OCI-LY3 (cell line): ENCODE results near the gene GALNT3.

Experiments
- H2AFZ ChIP-seq: fragments of 200-600, 300-600 bp; shearing (Covaris generic); 2 replicates; pipeline ENCODE4 v1.6.0; 2014; ENCODE audit warnings: antibody characterized with exemption, low read depth, low read length
- H3K27ac ChIP-seq: fragments of 200-600, 300-600 bp; sonication (generic); 2 replicates; pipeline ENCODE4 v1.5.1; 2014; ENCODE audit warnings: mild to moderate bottlenecking, low read length, moderate library complexity, mixed read lengths
- H3K27me3 ChIP-seq: fragments of 200-600, 300-600 bp; sonication (generic); 2 replicates; pipeline ENCODE4 v1.6.1; 2014; ENCODE audit warnings: low read depth, low read length, mixed read lengths
- H3K36me3 ChIP-seq: fragments of 200-600, 300-600 bp; sonication (generic); replicated peaks from 2 replicates; pipeline ENCODE3; 2014; ENCODE audit warnings: low read depth, low read length, mixed read lengths
- H3K4me1 ChIP-seq: fragments of 300-600, 200-600 bp; sonication (generic); 2 replicates; pipeline ENCODE4 v1.6.1; 2014; ENCODE audit warnings: low read length, mixed read lengths
- H3K4me2 ChIP-seq: fragments of 200-600, 300-600 bp; sonication (generic); 2 replicates; pipeline ENCODE4 v1.6.1; 2014; ENCODE audit warnings: low read length, mixed read lengths
- H3K4me3 ChIP-seq: fragments of 300-600, 200-600 bp; sonication (generic); 2 replicates; pipeline ENCODE4 v1.5.1; 2014; ENCODE audit warnings: antibody characterized with exemption, mild to moderate bottlenecking, low read length, moderate library complexity
- H3K79me2 ChIP-seq: fragments of 300-600, 200-600 bp; shearing (Covaris generic); 2 replicates; pipeline ENCODE4 v1.6.1; 2014; ENCODE audit warnings: mild to moderate bottlenecking, low read length, mixed read lengths
- H3K9ac ChIP-seq: fragments of 300-600, 200-600 bp; shearing (Covaris generic); 2 replicates; pipeline ENCODE4 v1.6.0; 2014; ENCODE audit warnings: mild to moderate bottlenecking, low read length, moderate library complexity
- H3K9me3 ChIP-seq: fragments of 200-600, 300-600 bp; shearing (Covaris generic); 2 replicates; pipeline ENCODE4 v1.6.1; 2014; ENCODE audit warnings: low read length, mixed read lengths; ENCODE audit not compliant: insufficient read depth
- H4K20me1 ChIP-seq: fragments of 200-600, 300-600 bp; sonication (generic); 2 replicates; pipeline ENCODE4 v1.6.1; 2016; ENCODE audit warnings: low read length, mixed read lengths; ENCODE audit not compliant: insufficient read depth
- CTCF ChIP-seq: fragments of 200-600, 300-600 bp; sonication (generic); IDR thresholded peaks from 2 replicates; pipeline ENCODE4 v1.5.1; 2014; ENCODE audit warnings: antibody characterized with exemption, low read length, low read depth
- EZH2phosphoT487 ChIP-seq: fragments of 200-600 bp; shearing (Covaris generic); IDR thresholded peaks from 2 replicates; pipeline ENCODE4 v1.6.1; 2018; ENCODE audit warnings: antibody characterized with exemption, mixed run types, low read depth

The GALNT3 gene

GRCh38 chr2:165766326-165766927 is 27.6 kb downstream of the GALNT3 start:
- Histone ChIP-seq H4K20me1 (no peaks in the 10 kb centered on the region), H3K9ac (no peak overlapping the region), H3K27ac (no peak overlapping the region), H3K36me3 (no peaks in the 10 kb centered on the region), H3K79me2 (no peaks in the 10 kb centered on the region), H3K27me3 (no peaks in the 10 kb centered on the region), H3K4me3 (no peak overlapping the region), H2AFZ (no peak overlapping the region), H3K9me3 (no peaks in the 10 kb centered on the region), H3K4me1 (no peaks in the 10 kb centered on the region), H3K4me2 (no peak overlapping the region)
- no peak for TF ChIP-seq EZH2phosphoT487
- no peak for TF ChIP-seq CTCF

DNA sequence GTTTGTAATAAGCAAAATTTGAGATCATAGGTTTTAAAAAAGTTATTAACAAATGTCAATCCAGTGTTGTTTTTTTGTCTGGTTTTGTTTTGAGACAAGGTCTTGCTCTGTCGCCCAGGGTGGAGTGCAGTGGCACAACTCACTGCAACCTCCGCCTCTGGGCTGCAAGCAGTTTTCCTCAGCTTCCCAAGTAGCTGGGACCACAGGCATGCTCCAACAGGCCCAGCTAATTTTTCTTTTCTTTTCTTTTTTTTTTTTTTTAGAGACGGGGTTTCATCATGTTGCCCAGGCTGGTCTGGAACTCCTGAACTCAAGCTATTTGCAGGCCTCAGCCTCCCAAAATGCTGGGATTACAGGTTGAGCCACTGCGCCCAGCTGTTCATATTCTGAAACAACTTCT is 31.3 kb downstream of the GALNT3 start:
- Histone ChIP-seq H3K27ac (no peak overlapping the region), H3K9me3 (no peaks in the 10 kb centered on the region), H2AFZ (no peak overlapping the region), H3K4me1 (no peaks in the 10 kb centered on the region), H3K9ac (no peak overlapping the region), H4K20me1 (no peaks in the 10 kb centered on the region), H3K4me3 (no peak overlapping the region), H3K4me2 (no peak overlapping the region), H3K36me3 (no peaks in the 10 kb centered on the region), H3K27me3 (no peaks in the 10 kb centered on the region), H3K79me2 (no peaks in the 10 kb centered on the region)
- TF ChIP-seq CTCF (no peak), EZH2phosphoT487 (no peak)

DNA sequence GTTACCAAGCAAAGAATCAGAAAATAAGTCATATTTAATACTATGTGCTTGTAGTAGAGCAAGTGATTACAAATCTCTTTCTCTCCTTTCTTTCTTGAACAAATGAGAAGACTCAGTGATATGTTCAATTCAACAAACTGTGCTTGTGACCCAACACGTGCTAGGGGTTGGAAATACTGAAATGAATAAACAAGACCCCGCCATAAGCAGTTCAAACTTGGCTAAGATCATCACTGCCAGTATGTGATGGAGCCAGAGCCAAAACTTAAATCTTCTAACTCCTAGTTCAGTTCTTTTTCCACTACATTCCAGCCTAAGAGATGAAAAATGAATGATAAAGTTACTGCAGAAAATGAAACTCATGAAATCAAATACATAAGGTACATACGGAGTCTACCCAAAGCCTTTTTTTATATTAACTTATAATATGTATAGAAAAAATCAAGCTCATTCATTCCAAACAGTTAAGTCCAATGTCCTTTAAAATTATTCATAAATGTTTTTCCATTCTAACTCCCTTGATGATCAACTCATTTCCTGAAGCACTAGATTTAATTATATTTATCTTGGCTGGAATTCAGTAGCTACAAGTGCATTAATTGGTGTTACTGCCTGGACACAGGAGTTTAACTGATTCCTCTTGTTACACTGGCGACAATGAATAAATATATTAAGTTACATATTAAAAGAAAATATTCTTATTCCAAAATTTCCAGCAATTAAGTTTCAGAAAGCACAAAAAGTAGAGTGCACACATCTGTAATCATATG is 36.0 kb downstream of the GALNT3 start:
- TF ChIP-seq CTCF, result no peak
- no peak for TF ChIP-seq EZH2phosphoT487
- Histone ChIP-seq H4K20me1 (no peaks in the 10 kb centered on the region), H3K79me2 (no peaks in the 10 kb centered on the region), H3K9ac (no peak overlapping the region), H3K4me1 (no peaks in the 10 kb centered on the region), H3K27ac (no peak overlapping the region), H2AFZ (no peak overlapping the region), H3K36me3 (no peaks in the 10 kb centered on the region), H3K4me3 (no peak overlapping the region), H3K27me3 (no peaks in the 10 kb centered on the region), H3K4me2 (no peak overlapping the region), H3K9me3 (no peaks in the 10 kb centered on the region)

- Histone ChIP-seq H3K9ac (no peak overlapping the region), H3K27ac (no peak overlapping the region), H3K4me2 (no peak overlapping the region), H2AFZ (no peak overlapping the region), H3K4me3 (no peak overlapping the region), H3K79me2 (no peaks in the 10 kb centered on the region), H3K36me3 (no peaks in the 10 kb centered on the region), H4K20me1 (no peaks in the 10 kb centered on the region), H3K9me3 (no peaks in the 10 kb centered on the region), H3K4me1 (peaks cover 13% of the 10 kb centered on the region), H3K27me3 (no peaks in the 10 kb centered on the region)
- no peak for TF ChIP-seq EZH2phosphoT487
- TF ChIP-seq CTCF, result no peak
Measured at GRCh38 chr2:165746501-165746900, 47.5 kb downstream of the GALNT3 start.
